Endothelial cell (in vitro differentiated cells): Measurements from ENCODE around the gene RHBDL1. TPM values are rescaled to one million over a fixed set of nuclear protein-coding genes. Genes with fewer than 3 reads are reported as not detected.
A peak's percentile ranks its signal among the peaks of the same experiment; 100 is the strongest.

Source experiments
- DNase-seq: peaks from one replicate; pipeline ENCODE4 v3.0.0; 2021; ENCODE audit warnings: low spot score
- H3K27ac Mint-ChIP-seq: one replicate; pipeline ENCODE4 v1.8.0; 2021; ENCODE audit warnings: mixed read lengths, inconsistent platforms; ENCODE audit not compliant: unreplicated experiment
- H3K27me3 Mint-ChIP-seq: one replicate; pipeline ENCODE4 v1.8.0; 2021; ENCODE audit warnings: mild to moderate bottlenecking, moderate library complexity, mixed read lengths, inconsistent platforms; ENCODE audit not compliant: unreplicated experiment
- H3K36me3 Mint-ChIP-seq: one replicate; pipeline ENCODE4 v1.8.0; 2021; ENCODE audit warnings: mild to moderate bottlenecking, low read depth, mixed read lengths, inconsistent platforms; ENCODE audit not compliant: unreplicated experiment
- H3K4me1 Mint-ChIP-seq: one replicate; pipeline ENCODE4 v1.8.0; 2021; ENCODE audit warnings: mild to moderate bottlenecking, mixed read lengths, inconsistent platforms; ENCODE audit not compliant: unreplicated experiment
- H3K4me3 Mint-ChIP-seq: one replicate; pipeline ENCODE4 v1.8.0; 2021; ENCODE audit warnings: mild to moderate bottlenecking, mixed read lengths, inconsistent platforms; ENCODE audit not compliant: unreplicated experiment
- H3K9me3 Mint-ChIP-seq: one replicate; pipeline ENCODE4 v1.8.0; 2021; ENCODE audit warnings: mixed read lengths, inconsistent platforms; ENCODE audit not compliant: unreplicated experiment
- total RNA-seq: library from RNA; stranded (reverse); fragmentation: NEBNext Ultra II Directional; extraction: Animal tissue kit (Norgen Biotek cat#: 25700); gene quantifications from one replicate; pipeline ENCODE4 v1.2.1, GENCODE V29; 2021; ENCODE audit not compliant: unreplicated experiment
- TF ChIP-seq, protein P1 (sequence below): fragments of 200-600 bp; sonication (generic); IDR thresholded peaks from one replicate; pipeline ENCODE4 v1.5.0; 2021; ENCODE audit warnings: antibody characterized with exemption; ENCODE audit not compliant: unreplicated experiment

RHBDL1 gene
- total RNA-seq, 1 donor from 2014 or later = 1.6 TPM

DNA sequence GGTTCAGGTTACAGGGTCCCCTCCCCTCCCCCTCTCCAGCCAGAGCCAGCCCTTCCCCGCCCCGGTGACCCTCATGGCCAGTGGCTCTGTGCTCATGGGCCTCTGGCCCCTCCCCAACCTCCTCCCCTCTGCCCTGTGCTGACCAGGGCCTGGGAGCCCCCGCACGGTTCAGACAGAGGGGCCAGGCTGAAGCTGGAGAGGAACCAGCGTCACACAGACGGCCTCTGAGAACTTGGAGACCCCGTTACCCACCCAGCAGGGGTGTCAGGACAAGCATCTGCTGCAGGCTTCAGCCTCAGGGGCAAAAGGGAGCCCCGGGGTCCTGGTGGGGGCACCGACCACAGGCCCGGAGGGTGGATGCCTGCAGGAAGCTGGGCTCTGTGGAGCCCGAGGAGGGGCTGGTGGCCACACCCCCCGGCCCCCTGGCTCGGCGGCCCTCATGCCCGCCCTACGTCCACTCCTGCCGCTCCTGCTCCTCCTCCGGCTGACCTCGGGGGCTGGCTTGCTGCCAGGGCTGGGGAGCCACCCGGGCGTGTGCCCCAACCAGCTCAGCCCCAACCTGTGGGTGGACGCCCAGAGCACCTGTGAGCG lies 44.6 kb upstream of the RHBDL1 start, which contains the start of gene WFIKKN1:
WFIKKN1 (plus strand) TSS at position 171 of the 591 bp plus-strand sequence; CDS start at position 440, 269 bp downstream.
- H3K27me3 Mint-ChIP-seq = peaks cover 5% of the 10 kb centered on the region
- no peak within 1 kb of the TSS for H3K27ac Mint-ChIP-seq
- DNase-seq = peak; percentile 26

DNA sequence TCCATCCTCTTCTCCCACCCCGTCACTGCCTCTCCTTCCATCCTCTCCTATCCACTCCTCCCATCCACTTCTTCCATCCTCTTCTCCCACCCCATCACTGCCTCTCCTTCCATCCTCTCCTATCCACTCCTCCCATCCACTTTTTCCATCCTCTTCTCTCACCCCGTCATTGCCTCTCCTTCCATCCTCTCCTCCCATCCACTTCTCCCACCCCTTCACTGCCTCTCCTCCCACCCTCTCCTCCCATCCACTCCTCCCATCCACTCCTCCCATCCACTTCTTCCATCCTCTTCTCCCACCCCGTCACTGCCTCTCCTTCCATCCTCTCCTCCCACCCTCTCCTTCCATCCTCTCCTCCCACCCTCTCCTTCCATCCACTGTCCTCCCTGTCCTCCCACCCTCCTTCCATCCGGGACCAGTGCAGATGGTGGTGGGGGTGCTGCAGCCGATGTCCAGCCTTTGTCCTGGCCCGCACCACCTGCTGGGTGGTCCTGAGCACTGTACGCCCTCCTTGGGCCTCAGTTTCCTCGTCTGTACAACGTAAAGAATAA lies 43.6 kb upstream of the RHBDL1 start:
- Mint-ChIP-seq H3K36me3 (no peaks in the 10 kb centered on the region), H3K9me3 (no peaks in the 10 kb centered on the region), H3K4me3 (no peak overlapping the region), H3K27ac (no peak overlapping the region), H3K27me3 (peaks cover 8% of the 10 kb centered on the region), H3K4me1 (peaks cover 3% of the 10 kb centered on the region)
- TF ChIP-seq, protein P1, sequence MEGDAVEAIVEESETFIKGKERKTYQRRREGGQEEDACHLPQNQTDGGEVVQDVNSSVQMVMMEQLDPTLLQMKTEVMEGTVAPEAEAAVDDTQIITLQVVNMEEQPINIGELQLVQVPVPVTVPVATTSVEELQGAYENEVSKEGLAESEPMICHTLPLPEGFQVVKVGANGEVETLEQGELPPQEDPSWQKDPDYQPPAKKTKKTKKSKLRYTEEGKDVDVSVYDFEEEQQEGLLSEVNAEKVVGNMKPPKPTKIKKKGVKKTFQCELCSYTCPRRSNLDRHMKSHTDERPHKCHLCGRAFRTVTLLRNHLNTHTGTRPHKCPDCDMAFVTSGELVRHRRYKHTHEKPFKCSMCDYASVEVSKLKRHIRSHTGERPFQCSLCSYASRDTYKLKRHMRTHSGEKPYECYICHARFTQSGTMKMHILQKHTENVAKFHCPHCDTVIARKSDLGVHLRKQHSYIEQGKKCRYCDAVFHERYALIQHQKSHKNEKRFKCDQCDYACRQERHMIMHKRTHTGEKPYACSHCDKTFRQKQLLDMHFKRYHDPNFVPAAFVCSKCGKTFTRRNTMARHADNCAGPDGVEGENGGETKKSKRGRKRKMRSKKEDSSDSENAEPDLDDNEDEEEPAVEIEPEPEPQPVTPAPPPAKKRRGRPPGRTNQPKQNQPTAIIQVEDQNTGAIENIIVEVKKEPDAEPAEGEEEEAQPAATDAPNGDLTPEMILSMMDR = no peak
- DNase-seq = no peak

More for the DNA sequence above, 44.6 kb upstream of the RHBDL1 start, which contains the start of gene WFIKKN1:
- Mint-ChIP-seq H3K9me3 (no peaks in the 10 kb centered on the region), H3K36me3 (peaks cover 5% of the 10 kb centered on the region), H3K4me1 (no peaks in the 10 kb centered on the region), H3K4me3 (no peak within 1 kb of the TSS)
- TF ChIP-seq, protein P1 = no peak

DNA sequence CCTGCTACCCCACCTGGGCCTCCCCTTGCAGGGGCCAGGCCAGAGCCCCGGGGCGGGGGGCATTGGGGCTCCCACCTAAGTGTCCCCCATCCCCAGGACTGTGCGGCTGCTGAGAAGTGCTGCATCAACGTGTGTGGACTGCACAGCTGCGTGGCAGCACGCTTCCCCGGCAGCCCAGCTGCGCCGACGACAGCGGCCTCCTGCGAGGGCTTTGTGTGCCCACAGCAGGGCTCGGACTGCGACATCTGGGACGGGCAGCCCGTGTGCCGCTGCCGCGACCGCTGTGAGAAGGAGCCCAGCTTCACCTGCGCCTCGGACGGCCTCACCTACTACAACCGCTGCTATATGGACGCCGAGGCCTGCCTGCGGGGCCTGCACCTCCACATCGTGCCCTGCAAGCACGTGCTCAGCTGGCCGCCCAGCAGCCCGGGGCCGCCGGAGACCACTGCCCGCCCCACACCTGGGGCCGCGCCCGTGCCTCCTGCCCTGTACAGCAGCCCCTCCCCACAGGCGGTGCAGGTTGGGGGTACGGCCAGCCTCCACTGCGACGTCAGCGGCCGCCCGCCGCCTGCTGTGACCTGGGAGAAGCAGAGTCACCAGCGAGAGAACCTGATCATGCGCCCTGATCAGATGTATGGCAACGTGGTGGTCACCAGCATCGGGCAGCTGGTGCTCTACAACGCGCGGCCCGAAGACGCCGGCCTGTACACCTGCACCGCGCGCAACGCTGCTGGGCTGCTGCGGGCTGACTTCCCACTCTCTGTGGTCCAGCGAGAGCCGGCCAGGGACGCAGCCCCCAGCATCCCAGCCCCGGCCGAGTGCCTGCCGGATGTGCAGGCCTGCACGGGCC lies 42.8 kb upstream of the RHBDL1 start:
- H3K4me1 Mint-ChIP-seq = peaks cover 3% of the 10 kb centered on the region
- DNase-seq = peak; percentile 6
- no peaks in the 10 kb centered on the region for H3K36me3 Mint-ChIP-seq
- TF ChIP-seq, protein P1 = no peak
- H3K27me3 Mint-ChIP-seq = peaks cover 8% of the 10 kb centered on the region
- no peak overlapping the region for H3K27ac Mint-ChIP-seq
- no peak overlapping the region for H3K4me3 Mint-ChIP-seq
- H3K9me3 Mint-ChIP-seq = no peaks in the 10 kb centered on the region

DNA sequence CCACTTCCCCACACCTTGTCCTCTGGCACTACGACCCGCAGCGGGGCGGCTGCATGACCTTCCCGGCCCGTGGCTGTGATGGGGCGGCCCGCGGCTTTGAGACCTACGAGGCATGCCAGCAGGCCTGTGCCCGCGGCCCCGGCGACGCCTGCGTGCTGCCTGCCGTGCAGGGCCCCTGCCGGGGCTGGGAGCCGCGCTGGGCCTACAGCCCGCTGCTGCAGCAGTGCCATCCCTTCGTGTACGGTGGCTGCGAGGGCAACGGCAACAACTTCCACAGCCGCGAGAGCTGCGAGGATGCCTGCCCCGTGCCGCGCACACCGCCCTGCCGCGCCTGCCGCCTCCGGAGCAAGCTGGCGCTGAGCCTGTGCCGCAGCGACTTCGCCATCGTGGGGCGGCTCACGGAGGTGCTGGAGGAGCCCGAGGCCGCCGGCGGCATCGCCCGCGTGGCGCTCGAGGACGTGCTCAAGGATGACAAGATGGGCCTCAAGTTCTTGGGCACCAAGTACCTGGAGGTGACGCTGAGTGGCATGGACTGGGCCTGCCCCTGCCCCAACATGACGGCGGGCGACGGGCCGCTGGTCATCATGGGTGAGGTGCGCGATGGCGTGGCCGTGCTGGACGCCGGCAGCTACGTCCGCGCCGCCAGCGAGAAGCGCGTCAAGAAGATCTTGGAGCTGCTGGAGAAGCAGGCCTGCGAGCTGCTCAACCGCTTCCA lies 42.0 kb upstream of the RHBDL1 start:
- TF ChIP-seq, protein P1 = no peak
- H3K4me3 Mint-ChIP-seq = no peak overlapping the region
- no peaks in the 10 kb centered on the region for H3K9me3 Mint-ChIP-seq
- peaks cover 8% of the 10 kb centered on the region for H3K27me3 Mint-ChIP-seq
- DNase-seq = peak; percentile 6
- H3K27ac Mint-ChIP-seq = no peak overlapping the region
- peaks cover 3% of the 10 kb centered on the region for H3K4me1 Mint-ChIP-seq
- no peaks in the 10 kb centered on the region for H3K36me3 Mint-ChIP-seq
